HG02623 (cell line): Measurements from ENCODE around the gene UBE2E2.
A peak's percentile ranks its signal among the peaks of the same experiment; 100 is the strongest.

Experiments
- ATAC-seq: cut with Tn5 transposase; IDR thresholded peaks from one replicate; pipeline ENCODE4 v1.9.1; 2021; ENCODE audit warnings: moderate library complexity; ENCODE audit not compliant: unreplicated experiment

Gene UBE2E2

DNA sequence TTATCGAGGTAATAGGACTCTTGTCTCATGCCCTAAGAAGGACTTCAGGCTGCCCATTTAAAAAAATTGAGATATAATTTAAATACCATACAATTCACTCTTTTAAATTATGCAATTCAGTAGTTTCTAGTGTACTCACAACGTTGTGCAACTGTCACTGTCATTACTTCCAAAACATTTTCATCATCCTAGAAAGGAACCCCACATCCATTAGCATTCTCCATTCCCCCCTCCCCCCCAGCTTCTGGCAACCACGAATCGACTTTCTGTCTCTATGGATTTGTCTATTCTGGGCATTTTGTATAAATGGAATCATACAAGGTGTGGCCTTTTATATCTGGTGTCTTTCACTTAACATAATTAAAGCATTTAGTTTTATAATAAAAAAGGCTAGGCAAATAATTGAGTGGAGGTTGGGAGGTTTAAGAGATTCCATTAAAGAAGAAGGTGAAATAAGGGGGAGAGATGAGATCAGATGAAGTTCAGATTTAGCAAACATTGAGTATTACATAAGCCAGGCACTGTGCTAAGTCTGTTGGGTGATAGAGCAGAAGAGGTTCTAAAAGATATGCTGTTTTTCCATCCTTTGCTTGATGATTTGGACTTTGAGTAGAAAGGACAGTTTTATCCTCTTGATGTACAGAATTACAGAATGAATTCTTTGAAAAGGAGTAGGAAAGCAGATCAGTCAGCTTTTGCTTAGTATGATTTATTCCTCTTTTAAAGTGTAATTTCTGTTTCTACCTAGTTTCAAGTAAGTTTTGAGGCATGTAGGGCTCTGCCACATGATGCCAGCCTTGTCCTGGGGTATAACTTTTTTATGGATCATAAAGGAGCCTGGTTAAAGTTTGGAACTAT is 36.3 kb downstream of the UBE2E2 start:
- no peak for ATAC-seq

DNA sequence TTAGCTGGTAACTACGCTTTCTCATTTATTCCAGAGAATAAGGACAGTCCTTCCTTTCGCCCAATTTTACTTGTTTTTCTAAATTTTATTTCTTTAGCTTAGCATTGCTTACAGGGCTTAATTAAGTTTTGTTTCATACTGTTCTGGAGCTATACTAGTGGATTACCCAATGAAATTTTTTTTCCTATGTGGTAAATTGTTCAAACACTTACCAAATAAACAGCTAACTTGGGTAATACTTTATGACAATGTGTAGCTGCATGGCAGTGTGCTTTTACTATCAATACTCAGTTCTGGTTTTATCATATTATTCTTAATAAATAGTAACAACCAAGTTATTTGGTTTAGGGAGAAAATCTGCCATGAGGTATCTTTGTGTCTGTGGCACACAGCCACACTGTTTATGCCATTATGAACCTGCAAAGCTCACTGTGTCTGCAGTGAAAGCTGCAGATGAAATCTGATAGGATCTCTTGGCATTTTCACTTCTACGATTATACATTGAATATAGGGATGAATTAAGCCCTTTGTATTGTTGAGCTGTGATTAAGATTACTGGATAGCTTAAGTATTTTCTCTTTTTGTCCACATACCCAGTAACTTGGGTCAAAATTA is 37.2 kb downstream of the UBE2E2 start:
- ATAC-seq = no peak

DNA sequence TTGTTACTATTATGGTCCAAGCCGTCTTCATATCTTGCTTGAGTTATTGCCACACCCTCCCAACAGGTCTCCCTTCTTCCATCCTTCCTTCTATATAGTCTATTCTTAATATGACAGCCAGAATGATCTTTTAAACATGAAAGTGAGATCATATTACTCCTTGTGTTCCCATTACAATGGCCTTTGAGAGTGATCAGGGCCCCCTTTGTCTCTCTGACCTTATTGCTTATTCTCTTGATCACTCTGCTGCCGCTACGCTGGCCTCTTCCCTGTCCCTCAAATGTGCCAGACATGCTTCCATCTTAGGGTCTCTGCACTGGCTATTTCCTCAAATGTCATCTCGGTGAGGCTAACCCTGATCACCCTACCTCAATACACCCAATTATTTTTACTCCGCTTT is 38.1 kb downstream of the UBE2E2 start:
- ATAC-seq = no peak

DNA sequence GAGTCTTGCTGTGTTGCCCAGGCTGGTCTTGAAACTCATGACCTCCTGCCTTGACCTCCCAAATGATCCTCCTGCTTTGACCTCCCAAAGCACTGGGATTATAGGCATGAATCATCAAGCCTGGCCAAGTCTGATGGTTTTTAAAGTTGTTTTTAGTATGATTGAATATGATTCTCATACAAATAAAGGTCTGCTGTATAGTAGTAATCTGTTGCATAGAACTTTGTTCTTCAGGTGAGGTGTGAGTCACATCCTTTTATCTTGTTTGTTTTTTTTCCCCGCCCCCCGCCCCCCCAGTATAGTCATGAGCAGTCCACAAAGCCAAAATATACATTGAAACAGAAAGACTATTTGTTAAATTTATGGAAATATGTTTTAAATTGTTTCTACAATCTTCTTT is 39.0 kb downstream of the UBE2E2 start:
- no peak for ATAC-seq

DNA sequence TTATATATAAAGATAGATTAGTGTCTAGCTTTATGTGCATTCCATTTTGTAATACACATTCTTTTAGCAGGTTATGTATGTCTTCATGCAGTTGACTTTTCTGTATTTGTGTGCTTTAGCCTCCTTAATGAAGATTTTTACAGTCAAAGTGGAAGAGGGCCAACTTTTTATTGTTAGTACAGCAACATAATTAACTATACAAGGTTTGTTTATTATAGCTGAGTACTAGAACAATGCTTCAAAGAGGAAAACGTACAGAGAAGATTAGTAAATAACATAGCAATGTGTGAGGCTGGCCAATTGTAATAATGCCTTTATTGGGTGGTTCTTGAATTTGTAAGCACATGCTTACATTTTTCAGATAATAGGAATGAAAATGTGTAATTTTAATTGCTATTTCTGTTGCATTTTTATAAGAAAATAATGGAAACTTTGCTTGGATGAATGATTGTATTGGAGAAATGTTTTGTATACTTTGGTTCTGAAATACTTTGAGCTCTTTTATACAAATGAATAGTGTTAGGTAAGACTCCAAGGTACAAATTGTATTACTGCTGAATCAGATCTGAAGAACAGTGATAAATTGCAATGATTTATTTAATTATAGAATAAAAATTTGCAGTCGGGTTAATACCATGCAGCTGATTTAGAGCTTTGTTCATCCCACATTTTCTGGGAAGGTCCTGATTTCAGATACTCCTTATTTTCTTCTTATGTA is 41.4 kb downstream of the UBE2E2 start:
- ATAC-seq = no peak

DNA sequence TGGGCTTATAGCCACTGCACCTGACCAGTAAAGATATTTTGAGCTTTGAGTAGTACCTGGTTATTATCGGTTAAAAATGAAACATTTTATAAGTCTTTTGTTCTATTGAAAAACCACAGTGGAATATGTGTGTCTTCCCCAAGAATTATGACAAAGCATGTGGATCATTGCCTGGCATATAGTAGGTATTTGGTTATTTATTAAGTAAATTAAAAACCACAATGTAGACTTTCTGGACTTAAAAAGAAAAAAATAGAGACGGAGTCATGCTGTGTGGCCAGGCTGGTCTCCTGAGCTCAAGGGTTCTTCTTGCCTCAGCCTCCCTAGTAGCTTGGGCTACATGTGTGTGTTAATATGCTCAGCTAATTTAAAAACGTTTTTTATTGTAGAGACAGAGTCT is 43.5 kb downstream of the UBE2E2 start:
- ATAC-seq = no peak

DNA sequence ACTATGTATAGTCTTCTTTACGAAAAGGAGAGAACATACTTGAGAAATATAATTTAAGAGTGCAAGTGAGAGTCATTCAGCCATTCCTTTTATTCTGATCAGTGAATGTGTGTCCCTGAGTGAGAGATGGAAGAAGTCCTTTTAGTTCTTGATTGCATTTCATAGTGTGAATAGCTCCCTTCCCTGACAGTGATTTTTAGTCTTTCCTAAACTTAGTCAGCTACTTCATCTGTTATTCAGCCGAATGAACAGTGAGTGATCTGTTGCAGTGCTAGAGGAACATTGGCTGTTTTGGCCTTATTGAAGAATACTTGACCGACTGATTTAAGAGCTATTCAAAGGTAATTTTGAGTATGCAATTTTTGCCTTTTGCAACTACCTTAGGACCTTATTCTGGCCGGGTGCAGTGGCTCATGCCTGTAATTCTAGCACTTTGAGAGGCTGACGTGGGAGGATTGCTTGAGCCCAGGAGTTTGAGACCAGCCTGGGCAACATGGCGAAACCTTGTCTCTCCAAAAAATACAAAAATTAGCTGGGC is 45.5 kb downstream of the UBE2E2 start:
- ATAC-seq = no peak

DNA sequence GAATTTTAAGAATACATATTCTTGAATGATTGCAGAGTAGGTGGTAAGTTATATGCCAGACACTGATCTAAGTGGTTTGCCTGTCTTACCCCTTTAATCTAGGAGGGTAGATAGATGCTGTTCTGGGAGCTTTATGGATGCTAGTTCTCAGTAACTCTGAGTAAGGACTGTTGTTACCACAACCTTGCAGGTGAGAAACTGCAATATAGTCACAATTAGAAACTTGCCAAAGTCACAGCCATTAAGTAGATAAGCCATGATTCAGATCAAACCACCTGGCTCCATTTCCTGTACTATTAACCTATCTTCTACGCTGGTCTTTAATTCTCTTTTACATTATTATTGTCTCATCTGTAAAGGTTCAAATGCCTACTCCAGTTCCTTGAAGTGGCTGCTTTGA is 46.8 kb downstream of the UBE2E2 start:
- no peak for ATAC-seq

DNA sequence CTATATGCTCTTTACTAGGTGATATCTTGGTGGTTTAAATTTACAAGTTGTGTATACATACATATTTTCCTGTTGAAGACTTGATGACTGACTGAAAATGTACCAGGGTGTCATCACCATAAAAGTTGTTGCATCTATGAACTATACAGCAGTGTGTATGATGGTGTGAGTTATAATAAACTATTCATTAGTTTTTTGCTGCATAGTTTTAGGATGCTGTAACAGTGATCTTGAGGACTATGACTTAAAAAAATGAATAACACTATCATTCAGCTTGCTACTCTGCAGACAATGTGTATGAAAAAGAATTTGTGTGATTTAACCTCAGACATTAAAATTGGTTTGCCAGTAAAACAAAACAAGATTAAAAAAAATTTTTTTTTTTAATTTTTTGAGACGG is 49.0 kb downstream of the UBE2E2 start:
- ATAC-seq = no peak

DNA sequence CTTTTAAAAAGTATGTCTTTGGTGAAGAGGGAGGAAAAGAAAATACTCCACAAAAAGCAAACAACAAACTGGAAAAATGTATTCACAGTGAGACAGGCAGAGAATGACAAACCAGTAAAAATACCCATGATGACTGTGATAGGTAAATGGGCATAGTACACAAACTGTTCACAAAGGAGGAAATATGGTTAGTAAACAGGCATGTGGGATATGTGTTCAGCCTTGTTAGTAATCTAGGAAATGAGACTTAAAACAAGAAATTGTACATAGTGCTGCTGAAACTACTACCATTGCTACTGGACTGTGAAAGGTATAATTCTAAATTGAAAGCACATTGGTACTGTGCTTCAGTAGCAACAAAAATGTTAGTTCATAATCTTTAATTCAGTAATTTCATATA is 50.1 kb downstream of the UBE2E2 start:
- peak; percentile 70 for ATAC-seq

DNA sequence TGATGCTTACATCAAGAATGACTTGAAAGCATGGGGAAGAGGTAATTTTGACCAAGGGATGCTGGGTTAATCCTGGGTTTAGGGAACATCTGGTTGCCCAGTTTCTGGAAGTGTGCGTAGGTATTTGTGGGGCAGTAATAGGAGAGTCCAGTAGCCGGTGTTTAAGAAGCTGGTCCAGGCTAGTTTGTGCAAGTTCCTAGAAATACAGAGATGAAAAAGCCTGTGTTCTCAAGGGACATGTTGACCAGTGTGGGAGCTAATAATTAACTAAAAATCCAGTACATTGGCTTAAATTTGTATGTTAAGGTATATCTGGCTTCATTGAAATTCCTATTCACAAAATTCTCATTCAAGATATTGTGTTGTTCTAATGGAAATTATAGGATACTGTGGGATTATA is 51.2 kb downstream of the UBE2E2 start:
- no peak for ATAC-seq

DNA sequence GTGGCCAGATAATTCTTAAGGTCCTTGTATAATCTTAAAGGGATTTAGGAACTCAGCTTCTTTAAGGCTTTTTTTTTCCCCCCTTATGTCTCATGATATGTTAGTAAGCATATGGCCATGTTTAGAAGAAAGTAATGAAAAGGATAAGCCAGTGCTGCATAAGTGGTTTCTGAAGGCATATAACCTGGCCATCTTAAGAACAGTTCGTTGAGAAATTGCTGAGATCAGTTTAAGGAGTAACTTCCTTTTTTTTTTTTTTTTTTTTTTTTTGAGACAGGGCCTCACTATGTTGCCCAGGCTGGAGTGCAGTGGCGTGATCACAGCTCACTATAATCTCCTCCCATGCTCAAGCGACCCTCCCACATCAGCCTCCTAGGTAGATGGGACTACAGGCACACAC is 51.7 kb downstream of the UBE2E2 start:
- no peak for ATAC-seq

DNA sequence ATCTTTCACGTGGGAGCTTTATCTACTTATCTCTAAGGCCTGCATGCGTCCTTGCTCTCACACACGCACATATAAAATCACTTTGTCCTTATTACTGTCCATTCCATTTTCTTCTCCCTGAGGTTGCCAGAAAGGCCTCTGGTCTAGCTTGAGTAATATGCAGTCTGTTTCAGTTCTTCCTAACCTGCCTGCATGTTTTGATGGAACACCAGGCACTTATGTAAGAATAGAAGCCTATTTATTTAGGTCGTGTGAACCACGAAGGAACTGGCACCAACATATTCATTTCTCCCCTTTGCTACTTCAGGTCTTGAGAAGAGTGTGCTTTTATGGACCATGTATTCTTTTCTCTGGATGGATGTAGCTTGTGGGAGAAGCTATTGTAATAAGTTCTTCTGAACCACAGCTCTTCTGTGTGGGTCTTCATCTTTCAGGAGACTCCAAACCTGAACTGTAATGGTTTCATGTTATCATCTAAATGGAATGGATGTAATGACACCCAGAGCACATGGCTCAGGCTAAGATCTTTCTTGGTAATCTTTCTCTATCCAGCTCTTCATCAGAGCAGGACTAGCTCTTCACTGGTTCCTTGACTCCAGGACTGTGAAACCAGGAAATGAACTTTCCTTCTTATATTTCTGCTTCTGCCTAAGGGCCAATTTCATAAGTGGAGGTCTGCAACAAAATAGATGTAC is 53.8 kb downstream of the UBE2E2 start:
- no peak for ATAC-seq

DNA sequence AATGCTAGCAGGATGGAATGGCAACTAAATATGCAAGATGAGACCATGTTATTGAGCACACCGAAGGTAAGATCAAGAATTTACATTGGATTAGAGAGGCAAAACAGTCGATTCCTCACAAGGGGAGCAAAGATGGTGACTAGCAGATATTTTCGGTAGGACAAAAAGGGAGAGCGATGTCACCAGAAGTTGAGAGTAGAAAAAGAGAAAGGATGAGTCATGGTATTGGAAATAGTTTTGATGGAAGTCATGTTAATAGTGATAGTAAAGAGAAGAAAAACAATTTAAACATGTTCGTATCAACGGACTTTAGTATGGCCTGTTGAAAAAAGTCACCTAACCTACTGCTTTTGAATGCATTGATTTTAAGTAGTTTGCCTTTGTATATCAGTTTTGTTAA is 55.0 kb downstream of the UBE2E2 start:
- ATAC-seq = no peak

DNA sequence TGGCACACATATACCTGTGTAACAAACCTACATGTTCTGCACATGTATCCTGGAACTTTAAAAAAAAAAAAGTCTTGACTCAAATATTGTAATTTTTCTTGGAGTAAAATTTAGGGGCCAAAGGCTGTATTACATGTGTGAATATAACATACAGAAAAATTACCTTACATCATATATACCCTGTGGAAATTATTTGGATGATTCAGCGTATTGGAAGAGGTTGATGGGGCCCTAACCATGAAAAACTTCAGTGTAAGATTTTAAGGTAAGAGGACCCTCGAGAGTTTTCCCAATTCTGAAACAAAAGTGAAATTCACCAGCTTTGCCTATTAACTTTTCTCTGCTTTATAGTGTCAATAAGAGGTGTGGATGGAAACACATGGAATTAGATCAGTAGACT is 56.4 kb downstream of the UBE2E2 start:
- no peak for ATAC-seq

DNA sequence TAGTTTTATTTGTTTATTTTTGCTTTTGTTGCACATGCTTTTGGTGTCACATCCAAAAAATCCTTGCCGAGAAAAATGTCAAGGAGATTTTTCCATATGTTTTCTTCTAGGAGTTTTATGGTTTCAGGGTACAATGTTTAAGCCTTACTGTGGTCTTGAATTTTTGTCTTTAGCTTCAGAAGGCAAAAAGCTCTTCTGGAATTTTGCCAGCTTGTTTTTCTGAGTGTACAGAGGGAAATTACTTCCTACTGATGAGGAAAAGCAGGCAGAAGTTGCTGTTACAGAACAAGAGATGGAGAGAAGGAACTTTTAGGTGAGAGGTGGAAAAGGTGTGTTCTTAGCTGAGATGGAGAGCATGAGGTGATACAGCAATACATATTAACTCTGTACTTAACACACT is 59.6 kb downstream of the UBE2E2 start:
- no peak for ATAC-seq

DNA sequence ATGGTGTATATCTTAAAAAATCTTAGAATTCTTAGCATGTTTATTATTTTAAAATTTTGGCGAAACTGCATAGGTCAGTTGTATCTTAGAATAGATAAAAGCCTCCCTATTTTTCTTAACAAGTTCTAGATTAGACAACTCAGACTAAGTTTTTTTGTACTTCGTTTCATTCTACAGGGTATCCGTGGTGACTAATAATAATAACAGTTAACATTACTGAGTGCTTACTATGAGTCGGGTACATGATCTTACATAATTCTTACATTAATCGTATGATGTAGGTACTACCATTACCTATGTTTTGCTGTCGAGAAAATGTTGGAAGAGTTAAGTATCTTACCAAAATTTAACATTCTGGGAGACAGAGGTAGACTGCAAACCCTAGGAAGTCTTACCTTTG is 60.7 kb downstream of the UBE2E2 start:
- no peak for ATAC-seq

DNA sequence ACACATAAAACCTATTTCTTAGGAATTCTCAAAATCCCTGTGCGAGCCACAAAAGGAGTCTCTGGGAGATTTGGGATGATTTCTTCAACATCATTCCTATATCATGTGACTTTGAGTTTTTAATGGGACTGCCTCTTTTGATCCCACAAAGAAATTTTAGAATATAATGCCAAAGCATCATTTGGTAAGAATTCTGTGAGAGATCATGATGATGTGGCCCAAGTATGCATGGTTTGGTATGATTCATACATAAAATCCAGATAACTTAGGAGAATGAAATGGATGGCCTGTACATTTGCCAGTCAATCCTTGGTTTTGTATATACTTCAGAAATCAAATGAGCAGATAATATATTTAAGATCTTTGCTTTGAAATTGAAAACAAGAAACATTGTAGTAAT is 61.3 kb downstream of the UBE2E2 start:
- ATAC-seq = no peak

DNA sequence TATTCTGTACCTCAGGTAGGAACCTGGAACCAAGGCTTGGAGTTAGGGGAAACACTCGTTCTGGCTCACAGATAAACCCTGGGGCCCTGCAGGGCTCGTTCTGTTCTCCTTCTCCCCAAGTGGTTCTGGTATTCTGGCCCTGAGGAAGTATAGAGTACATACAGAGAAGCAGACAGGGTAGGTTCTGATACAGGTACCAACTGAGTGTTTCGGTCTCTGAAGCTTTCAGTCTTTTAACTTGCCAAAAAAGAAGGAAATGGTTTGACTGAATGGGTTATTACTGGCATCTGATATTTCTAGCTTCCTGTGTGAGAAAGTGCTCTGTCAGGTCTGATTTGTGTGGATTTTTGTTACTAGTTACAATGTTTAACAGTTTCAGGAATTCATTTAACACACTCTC is 67.3 kb downstream of the UBE2E2 start:
- ATAC-seq = no peak

DNA sequence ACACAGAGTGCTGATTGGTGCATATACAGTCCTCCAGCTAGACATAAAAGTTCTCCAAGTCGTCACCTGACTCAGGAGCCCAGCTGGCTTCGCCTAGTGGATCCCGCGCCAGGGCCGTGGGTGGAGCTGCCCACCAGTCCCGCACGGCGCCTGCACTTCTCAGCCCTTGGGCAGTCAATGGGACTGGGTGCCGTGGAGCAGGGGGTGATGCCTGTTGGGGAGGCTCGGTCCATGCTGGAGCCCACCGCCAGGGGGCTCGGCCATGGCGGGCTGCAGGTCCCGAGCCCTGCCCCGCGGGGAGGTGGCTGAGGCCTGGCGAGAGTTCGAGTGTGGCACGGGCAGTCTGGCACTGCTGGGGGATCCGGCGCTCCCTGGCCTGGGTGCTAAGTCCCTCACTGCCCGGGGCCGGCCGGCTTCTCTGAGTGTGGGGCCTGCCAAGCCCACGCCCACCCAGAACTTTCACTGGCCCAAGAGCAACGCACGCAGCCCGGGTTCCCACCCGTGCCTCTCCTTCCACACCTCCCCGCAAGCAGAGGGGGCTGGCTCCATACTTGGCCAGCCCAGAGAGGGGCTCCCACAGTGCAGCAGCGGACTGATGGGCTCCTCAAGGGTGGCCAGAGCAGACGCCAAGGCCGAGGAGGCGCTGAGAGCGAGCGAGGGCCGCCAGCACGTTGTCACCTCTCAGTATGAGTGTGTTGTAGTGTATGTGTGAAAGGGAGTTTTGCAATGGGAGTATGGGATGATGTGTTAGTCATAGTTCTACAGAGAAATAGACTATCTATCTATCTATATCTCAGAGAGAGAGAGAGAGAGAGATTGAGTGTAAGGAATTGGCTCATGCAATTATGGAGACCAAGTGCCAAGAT is 69.0 kb downstream of the UBE2E2 start:
- no peak for ATAC-seq
